Right lobe of liver (tissue), 4 donors: ENCODE results near the gene SLC25A26.
A peak's percentile ranks its signal among the peaks of the same experiment; 100 is the strongest.

Experiments
- CTCF ChIP-seq, 4 donors: fragments of 200-600 bp in 3 of 4; fragments of 450-650 bp in 1 of 4; IDR thresholded peaks; one replicate each; pipeline versions ENCODE4 v1.5.1 to v1.8.0; 2016 to 2022; ENCODE audit warnings: antibody characterized with exemption in 4 of 4, mild to moderate bottlenecking in 2 of 4
- POLR2A ChIP-seq: fragments of 450-650 bp; IDR thresholded peaks from one replicate; pipeline ENCODE4 v1.6.1; 2017; ENCODE audit warnings: antibody characterized with exemption, mild to moderate bottlenecking
- donor health status: DM: no; HTN: no; CAD: no.
- donor health status: DM: no; HTN: no; CAD: no.
- donor health status: DM: no; HTN: yes; CAD: no.

- TF ChIP-seq CTCF (IDR thresholded peaks at IDR 0.05), result peak; percentile 59 to 73 (median 67)
- no peak for TF ChIP-seq POLR2A
Observed at GRCh38 chr3:66276705-66277274, 56.0 kb downstream of the SLC25A26 start.
